HCT116 (cell line): ENCODE data around the gene CCK. TPM values are rescaled to one million over a fixed set of nuclear protein-coding genes. Genes with fewer than 3 reads are reported as not detected.

Source experiments
- ATAC-seq: fragments of 200-7000 bp; cut with Tn5 transposase; 2 replicates; pipeline ENCODE4 v1.9.1; 2020; ENCODE audit warnings: mild to moderate bottlenecking, moderate library complexity
- BruUV-seq: library from RNA; stranded (reverse); fragments of 400-500 nt; replicated peaks from 2 replicates; lab custom pipeline; 2021; lab: Mats Ljungman, UMichigan
- CTCF ChIA-PET: fragments of 300-600 bp; sonication (Branson Sonifier 250); formaldehyde crosslinking; loops from one replicate; lab custom pipeline; 2021; ENCODE audit warnings: antibody characterized with exemption; lab: Charles Lee
- POLR2A ChIA-PET: fragments of 300-600, 350-600 bp; sonication (Branson Sonifier 250); formaldehyde crosslinking; loops from one replicate; lab custom pipeline; 2021; ENCODE audit warnings: antibody characterized with exemption; lab: Charles Lee
- RAD21 ChIA-PET, 2 experiments: fragments of 300-600 bp; sonication (Branson Sonifier 250); formaldehyde crosslinking; loops; one replicate each; lab custom pipeline; 2023; ENCODE audit warnings: low total read pairs in 2 of 2; ENCODE audit not compliant: uncharacterized antibody in 2 of 2, unreplicated experiment in 2 of 2, low non-redundant PET in 1 of 2; lab: Charles Lee
- DNase-seq: peaks from one replicate; pipeline ENCODE4 v3.0.0-alpha.2; 2010; ENCODE audit warnings: low read depth, low spot score
- H2AFZ ChIP-seq: fragments of 200-600 bp; shearing (Covaris generic), sonication (generic); 2 replicates; pipeline ENCODE4 v1.6.1; 2017; ENCODE audit warnings: low read depth, mixed run types, mixed read lengths, antibody characterized with exemption, low read length; ENCODE audit not compliant: poor library complexity, severe bottlenecking
- H3K27ac ChIP-seq: 2 replicates; pipeline ENCODE4 v1.5.1; 2012; ENCODE audit warnings: low read depth, low read length
- H3K27me3 ChIP-seq: fragments of 200-600 bp; sonication (generic); 2 replicates; pipeline ENCODE4 v1.6.1; 2016; ENCODE audit warnings: mixed run types, low read length, mixed read lengths; ENCODE audit not compliant: insufficient read depth
- H3K36me3 ChIP-seq, 2 experiments: fragments of 200-500 bp in 1 of 2; fragments of 200-600 bp in 1 of 2; sonication (Bioruptor generic) in 1 of 2; sonication (generic) in 1 of 2; 2 replicates each; pipeline versions ENCODE4 v1.5.1 to v1.6.1; 2014 to 2016; ENCODE audit warnings: low read length in 2 of 2, inconsistent platforms in 1 of 2, mixed read lengths in 1 of 2, mixed run types in 1 of 2; ENCODE audit not compliant: insufficient read depth in 2 of 2, control insufficient read depth in 1 of 2
- H3K4me1 ChIP-seq, 2 experiments: fragments of 200-600 bp in 1 of 2; sonication (generic) in 1 of 2; 2 replicates each; pipeline versions ENCODE4 v1.5.1 to v1.6.1; 2012 to 2017; ENCODE audit warnings: low read length in 2 of 2, inconsistent platforms in 1 of 2, mild to moderate bottlenecking in 1 of 2, mixed read lengths in 1 of 2, mixed run types in 1 of 2, moderate library complexity in 1 of 2; ENCODE audit not compliant: insufficient read depth in 2 of 2, control insufficient read depth in 1 of 2
- H3K4me2 ChIP-seq: fragments of 200-600 bp; sonication (generic); 2 replicates; pipeline ENCODE4 v1.6.1; 2017; ENCODE audit warnings: mixed run types, low read length, mixed read lengths
- H3K4me3 ChIP-seq, 2 experiments: fragments of 200-600 bp in 1 of 2; sonication (generic) in 1 of 2; replicated peaks in 1 of 2; 2 replicates each; pipeline ENCODE4 v1.5.1; 2011 to 2016; ENCODE audit warnings: low read length in 2 of 2, control low read depth in 1 of 2, low read depth in 1 of 2, mild to moderate bottlenecking in 1 of 2, mixed read lengths in 1 of 2, mixed run types in 1 of 2
- H3K79me2 ChIP-seq: fragments of 200-600 bp; sonication (generic); 2 replicates; pipeline ENCODE4 v1.6.1; 2017; ENCODE audit warnings: mild to moderate bottlenecking, mixed run types, low read length, moderate library complexity, mixed read lengths; ENCODE audit not compliant: insufficient read depth
- H3K9ac ChIP-seq: fragments of 200-600 bp; sonication (generic); 2 replicates; pipeline ENCODE4 v1.6.1; 2016; ENCODE audit warnings: low read length, mixed read lengths
- H3K9me2 ChIP-seq: fragments of 200-600 bp; sonication (generic), shearing (Covaris generic); 2 replicates; pipeline ENCODE4 v1.6.1; 2017; ENCODE audit warnings: mixed run types, mild to moderate bottlenecking, moderate library complexity; ENCODE audit not compliant: insufficient read depth
- H3K9me3 ChIP-seq, 2 experiments: fragments of 200-500 bp in 1 of 2; fragments of 200-600 bp in 1 of 2; sonication (Bioruptor generic) in 1 of 2; sonication (generic) in 1 of 2; 2 replicates each; pipeline ENCODE4 v1.6.1; 2014 to 2017; ENCODE audit warnings: low read length in 2 of 2, mixed read lengths in 2 of 2, inconsistent platforms in 1 of 2, low read depth in 1 of 2, mild to moderate bottlenecking in 1 of 2, mixed run types in 1 of 2, moderate library complexity in 1 of 2; ENCODE audit not compliant: control insufficient read depth in 1 of 2, insufficient read depth in 1 of 2
- H4K20me1 ChIP-seq: fragments of 200-600 bp; sonication (generic), shearing (Covaris generic); 2 replicates; pipeline ENCODE4 v1.6.1; 2017; ENCODE audit warnings: mixed run types, mild to moderate bottlenecking, moderate library complexity; ENCODE audit not compliant: insufficient read depth
- CEBPB ChIP-seq: IDR thresholded peaks from 2 replicates; pipeline ENCODE4 v1.6.1; 2012; ENCODE audit warnings: low read depth
- ELF1 ChIP-seq: IDR thresholded peaks from 2 replicates; pipeline ENCODE4 v1.6.1; 2012; ENCODE audit warnings: low read depth, borderline replicate concordance
- JUND ChIP-seq: IDR thresholded peaks from 2 replicates; pipeline ENCODE4 v1.6.1; 2012
- POLR2AphosphoS5 ChIP-seq: IDR thresholded peaks from 2 replicates; pipeline ENCODE4 v1.6.1; 2011; ENCODE audit warnings: mild to moderate bottlenecking, low read depth, low read length, moderate library complexity
- RAD21 ChIP-seq: IDR thresholded peaks from 2 replicates; pipeline ENCODE4 v1.6.1; 2012; ENCODE audit warnings: low read depth, mild to moderate bottlenecking
- SIN3A ChIP-seq: IDR thresholded peaks from 2 replicates; pipeline ENCODE4 v1.6.1; 2012; ENCODE audit warnings: low read depth
- SP1 ChIP-seq: IDR thresholded peaks from 2 replicates; pipeline ENCODE4 v1.6.1; 2012; ENCODE audit warnings: low read depth
- ZFX ChIP-seq: fragments of 450-650 bp; IDR thresholded peaks from 2 replicates; pipeline ENCODE4 v1.6.1; 2017
- intact Hi-C: fragments of 100-400 bp; cut with micrococcal nuclease; formaldehyde crosslinking; loops from 2 replicates; pipeline ENCODE4 v1.10.0; 2022
- total RNA-seq: library from RNA; stranded (reverse); gene quantifications from one replicate; pipeline ENCODE4 v1.2.1, GENCODE V29; 2021; ENCODE audit not compliant: unreplicated experiment
- TF ChIP-seq, protein P1 (sequence below), 3 experiments: fragments of 200-600 bp in 1 of 3; sonication (generic) in 1 of 3; IDR thresholded peaks in 2 of 3; conservative IDR thresholded peaks in 1 of 3; 2 replicates each; pipeline ENCODE4 v1.5.1; 2012 to 2017; ENCODE audit warnings: low read depth in 2 of 3, low read length in 2 of 3, antibody characterized with exemption in 1 of 3, borderline replicate concordance in 1 of 3, control low read depth in 1 of 3, mild to moderate bottlenecking in 1 of 3, mixed read lengths in 1 of 3, mixed run types in 1 of 3, moderate library complexity in 1 of 3; ENCODE audit not compliant: insufficient read depth in 1 of 3
- TF ChIP-seq, protein P2 (sequence below): IDR thresholded peaks from 2 replicates; pipeline ENCODE4 v1.6.1; 2011; ENCODE audit warnings: mild to moderate bottlenecking, low read length, moderate library complexity; ENCODE audit not compliant: insufficient replicate concordance; ENCODE audit errors: extremely low read depth

Gene CCK
- total RNA-seq, 1 experiment from 2014 or later, result 0.32 TPM

DNA sequence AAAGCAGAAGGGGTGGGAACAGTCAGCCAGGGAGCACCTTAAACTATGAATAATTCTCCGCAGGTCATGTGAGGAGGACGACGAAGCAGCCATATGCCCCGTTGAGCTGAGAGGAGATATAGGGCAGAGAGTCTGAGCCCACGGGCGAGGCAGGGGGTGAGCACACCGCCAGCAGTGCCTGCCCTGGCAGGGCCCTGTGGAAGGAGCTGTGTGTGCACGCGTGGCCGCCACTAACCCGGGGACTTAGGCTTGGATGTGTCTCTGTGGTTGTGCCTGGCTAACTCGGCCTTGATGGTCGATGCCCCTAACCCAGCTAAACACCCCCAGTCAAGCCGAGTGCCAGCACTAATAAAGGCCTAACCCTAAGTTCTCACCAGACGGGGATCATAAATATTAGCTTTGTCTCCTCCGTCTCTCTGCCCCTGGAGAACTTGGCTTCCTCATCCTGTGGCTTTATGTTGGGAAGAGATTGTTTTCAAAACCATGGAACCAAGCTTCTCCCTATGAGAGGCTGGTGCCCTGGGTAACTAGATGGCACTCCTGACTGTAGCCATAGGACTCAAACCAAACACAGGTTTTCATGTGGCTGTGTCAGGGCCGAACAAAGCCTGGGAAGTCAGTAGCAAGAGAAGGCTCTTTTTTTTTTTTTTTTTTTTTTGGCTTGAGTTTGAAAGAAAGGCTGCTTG lies 45.4 kb downstream of the CCK start:
- no TSS peak for BruUV-seq
- Histone ChIP-seq H3K9me3 (no peaks in the 10 kb centered on the region), H4K20me1 (no peaks in the 10 kb centered on the region)
- no peak for ATAC-seq
- RAD21 ChIA-PET, result no interaction called here
- CTCF ChIA-PET, result interaction anchor here (0.9 to 3.2 kb wide), 2 partner anchors 9 to 30 kb away, joined by 4 to 10 read pairs; no protein-coding TSS in a partner anchor
- TF ChIP-seq SP1, result no peak
- TF ChIP-seq, protein P1, sequence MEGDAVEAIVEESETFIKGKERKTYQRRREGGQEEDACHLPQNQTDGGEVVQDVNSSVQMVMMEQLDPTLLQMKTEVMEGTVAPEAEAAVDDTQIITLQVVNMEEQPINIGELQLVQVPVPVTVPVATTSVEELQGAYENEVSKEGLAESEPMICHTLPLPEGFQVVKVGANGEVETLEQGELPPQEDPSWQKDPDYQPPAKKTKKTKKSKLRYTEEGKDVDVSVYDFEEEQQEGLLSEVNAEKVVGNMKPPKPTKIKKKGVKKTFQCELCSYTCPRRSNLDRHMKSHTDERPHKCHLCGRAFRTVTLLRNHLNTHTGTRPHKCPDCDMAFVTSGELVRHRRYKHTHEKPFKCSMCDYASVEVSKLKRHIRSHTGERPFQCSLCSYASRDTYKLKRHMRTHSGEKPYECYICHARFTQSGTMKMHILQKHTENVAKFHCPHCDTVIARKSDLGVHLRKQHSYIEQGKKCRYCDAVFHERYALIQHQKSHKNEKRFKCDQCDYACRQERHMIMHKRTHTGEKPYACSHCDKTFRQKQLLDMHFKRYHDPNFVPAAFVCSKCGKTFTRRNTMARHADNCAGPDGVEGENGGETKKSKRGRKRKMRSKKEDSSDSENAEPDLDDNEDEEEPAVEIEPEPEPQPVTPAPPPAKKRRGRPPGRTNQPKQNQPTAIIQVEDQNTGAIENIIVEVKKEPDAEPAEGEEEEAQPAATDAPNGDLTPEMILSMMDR (IDR thresholded peaks at IDR 0.05 in 2 of 3, conservative IDR thresholded peaks at IDR 0.05 in 1 of 3; ENCODE audit: borderline replicate concordance in 1 of 3, insufficient read depth in 1 of 3, low read depth in 2 of 3, low read length in 2 of 3), result no peak
- TF ChIP-seq CEBPB, result no peak
- TF ChIP-seq ZFX, result no peak
- TF ChIP-seq ELF1, result no peak
- no peak for TF ChIP-seq POLR2AphosphoS5
- TF ChIP-seq, all 23 proteins: peak for 0
- POLR2A ChIA-PET, result no interaction called here
- Histone ChIP-seq H3K9me2 (no peaks in the 10 kb centered on the region), H3K4me2 (no peak overlapping the region), H2AFZ (no peak overlapping the region), H3K9ac (no peak overlapping the region), H3K27ac (no peak overlapping the region), H3K79me2 (no peaks in the 10 kb centered on the region), H3K36me3 (peaks cover 4 to 8% of the 10 kb centered on the region in 2 experiments; a peak in 2 of 4 replicates), H3K4me1 (no peaks in the 10 kb centered on the region), H3K4me3 (no peak overlapping the region), H3K27me3 (no peaks in the 10 kb centered on the region)
- DNase-seq, result no peak
- intact Hi-C loops, result no loop called here

DNA sequence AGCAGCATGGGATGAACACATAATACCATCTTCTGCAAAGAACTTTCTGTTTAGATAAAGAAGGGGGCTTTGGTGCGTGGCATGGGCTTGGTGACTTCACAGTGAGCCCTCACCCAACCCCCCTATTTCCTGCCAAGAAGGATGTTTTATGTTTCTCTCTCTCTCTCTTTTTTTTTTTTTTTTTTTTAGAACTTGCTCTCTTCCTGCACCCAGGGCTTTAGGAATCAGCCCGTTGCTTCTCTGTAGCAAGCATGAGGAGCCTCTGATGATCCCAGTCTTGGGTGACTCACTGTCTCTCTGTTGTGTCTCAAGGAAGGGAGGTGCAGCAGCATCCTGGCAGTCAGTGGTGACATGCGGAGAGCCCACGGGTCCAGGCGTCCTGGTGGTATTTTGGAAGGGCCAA lies 49.1 kb downstream of the CCK start:
- RAD21 ChIA-PET, result no interaction called here
- no peak overlapping the region for H2AFZ ChIP-seq
- ATAC-seq (no peak), DNase-seq (no peak)
- H3K9me3 ChIP-seq, result no peaks in the 10 kb centered on the region
- CTCF ChIA-PET, result interaction anchor here (1.5 kb wide), 1 partner anchor 13 kb away, joined by 3 read pairs; no protein-coding TSS in a partner anchor
- no TSS peak for BruUV-seq
- H3K36me3 ChIP-seq, result peaks cover 0 to 4% of the 10 kb centered on the region in 2 experiments; a peak in 1 of 4 replicates
- no peak overlapping the region for H3K4me2 ChIP-seq
- H4K20me1 ChIP-seq, result no peaks in the 10 kb centered on the region
- intact Hi-C loops, result no loop called here
- no peak overlapping the region for H3K27ac ChIP-seq
- H3K9ac ChIP-seq, result no peak overlapping the region
- TF ChIP-seq SIN3A (no peak), JUND (no peak), RAD21 (no peak)
- TF ChIP-seq, protein P2, sequence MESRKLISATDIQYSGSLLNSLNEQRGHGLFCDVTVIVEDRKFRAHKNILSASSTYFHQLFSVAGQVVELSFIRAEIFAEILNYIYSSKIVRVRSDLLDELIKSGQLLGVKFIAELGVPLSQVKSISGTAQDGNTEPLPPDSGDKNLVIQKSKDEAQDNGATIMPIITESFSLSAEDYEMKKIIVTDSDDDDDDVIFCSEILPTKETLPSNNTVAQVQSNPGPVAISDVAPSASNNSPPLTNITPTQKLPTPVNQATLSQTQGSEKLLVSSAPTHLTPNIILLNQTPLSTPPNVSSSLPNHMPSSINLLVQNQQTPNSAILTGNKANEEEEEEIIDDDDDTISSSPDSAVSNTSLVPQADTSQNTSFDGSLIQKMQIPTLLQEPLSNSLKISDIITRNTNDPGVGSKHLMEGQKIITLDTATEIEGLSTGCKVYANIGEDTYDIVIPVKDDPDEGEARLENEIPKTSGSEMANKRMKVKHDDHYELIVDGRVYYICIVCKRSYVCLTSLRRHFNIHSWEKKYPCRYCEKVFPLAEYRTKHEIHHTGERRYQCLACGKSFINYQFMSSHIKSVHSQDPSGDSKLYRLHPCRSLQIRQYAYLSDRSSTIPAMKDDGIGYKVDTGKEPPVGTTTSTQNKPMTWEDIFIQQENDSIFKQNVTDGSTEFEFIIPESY, result no peak
- no peaks in the 10 kb centered on the region for H3K9me2 ChIP-seq
- H3K79me2 ChIP-seq, result no peaks in the 10 kb centered on the region
- H3K4me1 ChIP-seq, result peaks cover 2 to 12% of the 10 kb centered on the region in 2 experiments; a peak in 2 of 4 replicates
- no peaks in the 10 kb centered on the region for H3K27me3 ChIP-seq
- no peak overlapping the region for H3K4me3 ChIP-seq
- POLR2A ChIA-PET, result no interaction called here
